GM08714 (cell line): Measurements from ENCODE around the gene EEF1AKMT3.
"Not testable (repeated sequence)": the region's sequence is repeated elsewhere in the genome, so short reads cannot be mapped to it uniquely, and the experiment has no call there.

ENCODE experiments used
- H3K4me3 ChIP-seq: fragments of 200-500 bp; sonication (Bioruptor generic); 2 replicates; pipeline ENCODE4 v1.5.1; 2014; ENCODE audit warnings: mild to moderate bottlenecking, low read length, inconsistent platforms
- ZNF274 ChIP-seq: IDR thresholded peaks from 2 replicates; pipeline ENCODE4 v1.6.1; 2012; ENCODE audit warnings: mild to moderate bottlenecking, low read depth, low read length

The EEF1AKMT3 gene

DNA sequence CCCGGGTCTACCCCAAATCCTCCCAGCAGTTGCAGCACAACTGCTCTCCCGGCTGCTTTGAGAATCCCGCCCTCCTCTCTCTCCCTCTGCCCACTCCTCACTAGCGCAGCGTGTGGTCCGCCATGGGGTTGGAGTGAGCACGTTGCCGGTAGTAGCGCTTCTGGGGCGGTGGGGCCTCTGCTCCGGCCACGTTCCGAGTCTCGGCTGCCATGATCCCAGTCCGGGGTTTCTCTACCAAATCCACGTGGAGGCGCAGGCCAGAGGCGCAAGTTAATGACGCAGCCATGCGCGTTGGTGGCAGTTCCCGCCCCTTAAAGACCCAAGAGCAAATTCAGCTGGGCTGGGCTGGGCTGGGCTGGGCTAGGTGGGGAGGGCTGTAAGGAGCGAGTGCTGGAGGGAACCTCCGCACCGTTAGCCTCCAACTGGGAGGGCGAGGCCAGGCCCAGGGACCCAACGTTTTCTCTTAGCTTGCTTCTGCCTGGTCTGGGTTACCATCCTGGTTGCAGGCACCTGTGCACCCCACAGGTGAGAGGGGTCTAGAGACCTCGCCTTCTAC, 463 bp upstream of the EEF1AKMT3 start, which contains the start of gene METTL1:
Gene METTL1 (minus strand): TSS at position 233 of the 556 bp plus-strand sequence. CDS start 22 bp downstream, at position 211.
- H3K4me3 ChIP-seq, result peak within 1 kb of the TSS; percentile 66

DNA sequence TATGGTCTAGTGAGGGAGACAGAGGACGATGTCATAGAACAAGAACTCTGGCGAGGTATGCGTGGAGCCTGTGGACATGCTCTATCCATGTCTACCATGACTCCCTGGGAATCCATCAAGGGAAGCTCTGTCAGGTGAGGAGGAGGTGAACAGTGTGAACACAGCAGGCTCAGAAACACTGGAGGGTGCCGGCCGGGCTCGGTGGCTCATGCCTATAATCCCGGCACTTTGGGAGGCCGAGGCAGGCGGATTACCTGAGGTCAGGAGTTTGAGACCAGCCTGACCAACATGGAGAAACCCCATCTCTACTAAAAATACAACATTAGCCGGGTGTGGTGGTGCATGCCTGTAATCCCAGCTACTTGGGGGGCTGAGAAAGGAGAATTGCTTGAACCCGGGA, 2.2 kb downstream of the EEF1AKMT3 start:
- H3K4me3 ChIP-seq, result not testable (repeated sequence)

More for the DNA sequence above, 463 bp upstream of the EEF1AKMT3 start, which contains the start of gene METTL1:
- TF ChIP-seq ZNF274, result no peak

DNA sequence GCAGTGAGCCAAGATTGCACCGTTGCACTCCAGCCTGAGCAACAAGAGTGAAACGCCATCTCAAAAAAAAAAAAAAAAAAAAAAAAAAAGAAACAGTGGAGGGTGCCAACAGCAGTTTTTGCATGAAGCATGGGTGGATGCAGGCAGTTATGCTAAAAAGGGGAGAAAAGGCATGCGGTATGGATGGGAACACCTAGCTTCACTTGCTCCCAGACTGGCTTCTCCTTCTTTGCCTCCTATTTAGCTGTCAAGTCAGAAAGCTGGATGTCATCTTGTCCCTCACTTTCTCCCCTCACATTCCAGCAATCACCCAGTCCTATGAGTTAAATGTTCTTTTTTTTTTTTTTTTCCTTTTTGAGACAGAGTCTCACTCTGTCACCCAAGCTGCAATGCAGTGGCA, 2.6 kb downstream of the EEF1AKMT3 start:
- H3K4me3 ChIP-seq, result no peak overlapping the region

GRCh38 chr12:57775563-57776246, 3.3 kb downstream of the EEF1AKMT3 start:
- no peak overlapping the region for H3K4me3 ChIP-seq
- TF ChIP-seq ZNF274, result no peak

More for the DNA sequence above, 2.6 kb downstream of the EEF1AKMT3 start:
- TF ChIP-seq ZNF274, result no peak

DNA sequence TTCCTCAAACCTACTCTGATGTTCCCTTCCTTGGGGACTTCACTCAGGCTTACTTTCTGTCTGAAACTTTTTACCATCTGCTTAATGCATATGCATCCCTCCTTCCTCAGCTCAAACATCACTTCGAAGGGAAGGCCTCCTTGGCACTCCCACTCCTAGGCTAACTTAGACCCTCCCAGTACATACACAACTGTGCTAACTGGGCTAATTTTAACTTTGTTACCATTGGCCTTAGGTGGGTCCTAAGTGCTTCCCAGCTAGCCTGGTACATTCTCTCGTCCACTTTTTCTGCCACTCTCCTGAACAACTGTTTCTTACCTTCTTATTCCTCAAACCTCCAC, 3.8 kb downstream of the EEF1AKMT3 start:
- TF ChIP-seq ZNF274, result no peak
- H3K4me3 ChIP-seq, result no peak overlapping the region

DNA sequence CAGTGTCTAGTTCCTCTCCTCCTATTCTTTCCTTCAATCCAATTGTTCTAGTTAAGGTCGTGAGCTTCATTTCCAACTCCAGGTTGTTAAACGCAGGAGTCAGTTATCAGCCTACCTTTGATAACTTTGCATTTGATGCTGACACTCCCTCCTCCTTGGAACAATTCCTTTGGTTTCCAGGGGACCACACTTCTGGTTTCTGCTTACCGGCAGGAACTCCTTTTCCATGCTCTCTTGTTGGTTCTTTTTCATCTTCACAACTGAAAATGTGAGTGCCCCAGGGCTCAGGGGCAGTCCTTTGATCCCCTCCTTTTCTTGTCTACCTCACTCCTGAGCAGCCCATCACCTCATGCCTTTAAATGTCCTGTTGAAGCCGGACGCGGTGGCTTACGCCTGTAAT, 5.0 kb downstream of the EEF1AKMT3 start:
- TF ChIP-seq ZNF274, result no peak

DNA sequence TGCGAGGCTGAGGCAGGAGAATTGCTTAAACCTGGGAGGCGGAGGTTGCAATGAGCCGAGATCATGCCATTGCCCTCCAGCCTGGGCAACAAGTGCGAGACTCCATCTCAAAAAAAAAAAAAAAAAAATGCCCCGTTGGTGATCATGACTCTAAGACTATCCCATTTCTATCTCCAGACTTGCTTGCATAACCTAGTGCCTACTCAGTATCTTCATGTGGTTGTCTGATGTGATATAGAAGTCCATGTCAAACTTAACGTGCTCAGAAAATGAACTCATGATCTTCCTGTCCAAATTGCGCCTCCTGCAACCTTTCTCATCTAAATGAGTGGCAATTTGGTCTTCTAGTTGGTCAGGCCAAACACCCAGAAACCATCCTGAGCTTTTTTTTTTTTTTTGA, 5.5 kb downstream of the EEF1AKMT3 start:
- TF ChIP-seq ZNF274, result no peak
- H3K4me3 ChIP-seq, result no peak overlapping the region

More for the DNA sequence above, 5.0 kb downstream of the EEF1AKMT3 start:
- no peak overlapping the region for H3K4me3 ChIP-seq

- H3K4me3 ChIP-seq, result no peak overlapping the region
- TF ChIP-seq ZNF274, result no peak
Measured at GRCh38 chr12:57779736-57780135, 7.3 kb downstream of the EEF1AKMT3 start.

- TF ChIP-seq ZNF274, result no peak
- H3K4me3 ChIP-seq, result no peak overlapping the region
Measured at GRCh38 chr12:57780284-57780897, 8.0 kb downstream of the EEF1AKMT3 start.

GRCh38 chr12:57781244-57781643, 8.8 kb downstream of the EEF1AKMT3 start:
- H3K4me3 ChIP-seq, result no peak overlapping the region
- no peak for TF ChIP-seq ZNF274

DNA sequence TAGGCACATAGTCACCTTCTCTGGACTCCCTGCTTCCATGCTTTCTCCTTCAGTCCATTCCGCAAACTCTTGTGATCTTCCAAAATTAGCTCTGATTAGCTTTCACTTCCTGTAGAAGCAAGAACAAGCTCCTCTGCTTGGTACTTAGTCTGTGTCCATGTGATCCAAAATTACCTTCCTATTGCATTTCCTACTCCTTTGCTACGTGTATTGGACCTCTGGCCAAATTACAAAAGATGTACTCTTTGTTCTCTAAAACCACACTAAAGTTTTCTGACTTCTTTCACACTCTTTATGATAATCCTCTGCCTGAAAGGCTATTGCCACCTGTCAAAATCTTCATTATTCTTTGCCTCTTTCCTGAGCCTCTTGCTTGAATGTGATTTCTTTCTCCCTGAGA, 9.4 kb downstream of the EEF1AKMT3 start:
- no peak overlapping the region for H3K4me3 ChIP-seq
- TF ChIP-seq ZNF274, result no peak

DNA sequence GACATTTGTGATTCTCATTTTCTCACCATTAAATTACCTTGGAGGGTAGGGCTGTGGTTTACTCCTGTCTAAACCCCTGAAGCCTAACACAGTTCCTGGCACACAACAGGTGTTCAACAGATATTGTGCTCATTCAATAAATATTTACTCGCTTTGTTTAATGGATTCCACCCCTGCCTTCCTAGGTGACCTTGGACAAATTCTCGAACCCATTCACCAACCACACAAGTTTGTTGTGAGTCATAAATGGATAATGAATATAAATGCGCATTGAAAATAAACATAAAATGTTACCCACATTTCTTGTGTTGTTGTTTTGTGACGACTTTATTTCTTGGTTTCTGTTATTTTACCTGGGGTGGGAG, 9.8 kb downstream of the EEF1AKMT3 start:
- H3K4me3 ChIP-seq, result no peak overlapping the region
- no peak for TF ChIP-seq ZNF274

GRCh38 chr12:57782608-57783465, 10.4 kb downstream of the EEF1AKMT3 start, which contains the start of gene TSFM:
TSS of gene TSFM (plus strand) at chr12:57782787. CDS start at chr12:57782802, 15 bp downstream.
- H3K4me3 ChIP-seq, result peak within 1 kb of the TSS; percentile 92
- TF ChIP-seq ZNF274, result no peak

DNA sequence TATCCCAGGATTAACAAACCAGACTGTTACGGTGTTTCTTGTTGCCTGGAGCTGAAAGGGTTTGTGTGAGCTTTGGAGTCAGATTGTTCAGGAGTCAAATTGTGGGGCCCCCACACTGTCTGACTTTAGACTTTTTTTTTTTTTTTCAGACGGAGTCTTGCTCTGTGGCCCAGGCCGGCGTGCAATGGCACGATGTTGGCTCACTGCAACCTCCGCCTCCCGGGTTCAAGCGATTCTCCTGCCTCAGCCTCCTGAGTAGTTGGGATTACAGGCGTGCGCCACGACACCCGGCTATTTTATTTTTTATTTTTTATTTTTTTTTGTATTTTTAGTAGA, 11.0 kb downstream of the EEF1AKMT3 start:
- TF ChIP-seq ZNF274, result no peak

More for the DNA sequence above, 11.0 kb downstream of the EEF1AKMT3 start:
- peak overlapping the region; percentile 92 for H3K4me3 ChIP-seq
